GM19023 (cell line): Measurements from ENCODE around the gene TEX26.
"Not testable (repeated sequence)": the region's sequence is repeated elsewhere in the genome, so short reads cannot be mapped to it uniquely, and the experiment has no call there.

ENCODE experiments used
- ATAC-seq: cut with Tn5 transposase; IDR thresholded peaks from one replicate; pipeline ENCODE4 v1.9.1; 2021; ENCODE audit warnings: mild to moderate bottlenecking, moderate library complexity; ENCODE audit not compliant: unreplicated experiment

The TEX26 gene

GRCh38 chr13:30918662-30919405 lies 13.6 kb upstream of the TEX26 start:
- ATAC-seq: no peak

GRCh38 chr13:30920162-30920909 lies 12.1 kb upstream of the TEX26 start:
- no peak for ATAC-seq

- no peak for ATAC-seq
Observed at GRCh38 chr13:30923418-30923817, 9.0 kb upstream of the TEX26 start.

- no peak for ATAC-seq
Observed at GRCh38 chr13:30924721-30925120, 7.7 kb upstream of the TEX26 start.

- ATAC-seq: no peak
Observed at GRCh38 chr13:30925429-30925828, 7.0 kb upstream of the TEX26 start.

GRCh38 chr13:30926781-30927180 lies 5.7 kb upstream of the TEX26 start:
- ATAC-seq: no peak

GRCh38 chr13:30927188-30927587 lies 5.3 kb upstream of the TEX26 start:
- ATAC-seq: not testable (repeated sequence)

- ATAC-seq: no peak
Observed at GRCh38 chr13:30927595-30927994, 4.9 kb upstream of the TEX26 start.

GRCh38 chr13:30928978-30929377 lies 3.5 kb upstream of the TEX26 start:
- ATAC-seq: no peak

- ATAC-seq: no peak
Observed at GRCh38 chr13:30933354-30933670, 856 bp downstream of the TEX26 start.

- no peak for ATAC-seq
Observed at GRCh38 chr13:30934381-30934780, 1.9 kb downstream of the TEX26 start.

- ATAC-seq: no peak
Observed at GRCh38 chr13:30934803-30935202, 2.3 kb downstream of the TEX26 start.

GRCh38 chr13:30936971-30937370 lies 4.5 kb downstream of the TEX26 start:
- no peak for ATAC-seq

- no peak for ATAC-seq
Observed at GRCh38 chr13:30943881-30944280, 11.4 kb downstream of the TEX26 start.

GRCh38 chr13:30957258-30957943 lies 24.9 kb downstream of the TEX26 start:
- ATAC-seq: no peak

GRCh38 chr13:30959678-30960077 lies 27.2 kb downstream of the TEX26 start:
- no peak for ATAC-seq

GRCh38 chr13:30963791-30964190 lies 31.3 kb downstream of the TEX26 start:
- ATAC-seq: no peak

GRCh38 chr13:30965380-30965779 lies 32.9 kb downstream of the TEX26 start:
- no peak for ATAC-seq

- no peak for ATAC-seq
Observed at GRCh38 chr13:30966101-30966500, 33.6 kb downstream of the TEX26 start.

- ATAC-seq: no peak
Observed at GRCh38 chr13:30968846-30969245, 36.4 kb downstream of the TEX26 start.

GRCh38 chr13:30971575-30971974 lies 39.1 kb downstream of the TEX26 start:
- no peak for ATAC-seq

- ATAC-seq: no peak
Observed at GRCh38 chr13:30972888-30973377, 40.5 kb downstream of the TEX26 start.
